Hepatocyte (in vitro differentiated cells): ENCODE results near the gene LPP.

Experiments
- EZH2 ChIP-seq: fragments of 200-600 bp; sonication (generic); IDR thresholded peaks from 2 replicates; pipeline ENCODE4 v1.6.1; 2016; ENCODE audit warnings: antibody characterized with exemption, mild to moderate bottlenecking, borderline replicate concordance
- TF ChIP-seq, protein P1 (sequence below): fragments of 200-600 bp; sonication (generic); IDR thresholded peaks from 2 replicates; pipeline ENCODE4 v1.5.1; 2016; ENCODE audit warnings: antibody characterized with exemption, mild to moderate bottlenecking; ENCODE audit not compliant: poor library complexity

- no peak for TF ChIP-seq EZH2
- TF ChIP-seq, protein P1, sequence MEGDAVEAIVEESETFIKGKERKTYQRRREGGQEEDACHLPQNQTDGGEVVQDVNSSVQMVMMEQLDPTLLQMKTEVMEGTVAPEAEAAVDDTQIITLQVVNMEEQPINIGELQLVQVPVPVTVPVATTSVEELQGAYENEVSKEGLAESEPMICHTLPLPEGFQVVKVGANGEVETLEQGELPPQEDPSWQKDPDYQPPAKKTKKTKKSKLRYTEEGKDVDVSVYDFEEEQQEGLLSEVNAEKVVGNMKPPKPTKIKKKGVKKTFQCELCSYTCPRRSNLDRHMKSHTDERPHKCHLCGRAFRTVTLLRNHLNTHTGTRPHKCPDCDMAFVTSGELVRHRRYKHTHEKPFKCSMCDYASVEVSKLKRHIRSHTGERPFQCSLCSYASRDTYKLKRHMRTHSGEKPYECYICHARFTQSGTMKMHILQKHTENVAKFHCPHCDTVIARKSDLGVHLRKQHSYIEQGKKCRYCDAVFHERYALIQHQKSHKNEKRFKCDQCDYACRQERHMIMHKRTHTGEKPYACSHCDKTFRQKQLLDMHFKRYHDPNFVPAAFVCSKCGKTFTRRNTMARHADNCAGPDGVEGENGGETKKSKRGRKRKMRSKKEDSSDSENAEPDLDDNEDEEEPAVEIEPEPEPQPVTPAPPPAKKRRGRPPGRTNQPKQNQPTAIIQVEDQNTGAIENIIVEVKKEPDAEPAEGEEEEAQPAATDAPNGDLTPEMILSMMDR: no peak
These were observed 600.3 kb downstream of the LPP start for GRCh38 chr3:188754267-188754666.
